Panc1 (cell line): Measurements from ENCODE around the gene ANKRD10. TPM values are rescaled to one million over a fixed set of nuclear protein-coding genes. Genes with fewer than 3 reads are reported as not detected.

Experiments used
- ATAC-seq: fragments of 200-7000 bp; cut with Tn5 transposase; 2 replicates; pipeline ENCODE4 v1.9.1; 2020; ENCODE audit warnings: mild to moderate bottlenecking, moderate library complexity
- BruUV-seq: library from RNA; stranded (reverse); fragments of 400-500 nt; replicated peaks from 2 replicates; lab custom pipeline; 2021; lab: Mats Ljungman, UMichigan
- CTCF ChIA-PET: fragments of 300-600 bp; sonication (Branson Sonifier 250); formaldehyde crosslinking; loops from one replicate; lab custom pipeline; 2022; ENCODE audit warnings: antibody characterized with exemption; lab: Charles Lee
- POLR2A ChIA-PET: fragments of 300-600 bp; sonication (Branson Sonifier 250); formaldehyde crosslinking; loops from one replicate; lab custom pipeline; 2022; ENCODE audit warnings: antibody characterized with exemption; lab: Charles Lee
- DNase-seq: peaks from one replicate; pipeline ENCODE4 v3.0.0-alpha.2; 2010; ENCODE audit warnings: low read depth, low spot score
- H3K27ac ChIP-seq: 2 replicates; pipeline ENCODE4 v1.5.1; 2011; ENCODE audit warnings: mild to moderate bottlenecking, low read length, inconsistent platforms
- H3K27me3 ChIP-seq: fragments of 200-500 bp; sonication (Bioruptor generic); 2 replicates; pipeline ENCODE4 v1.6.0; 2014; ENCODE audit warnings: low read length, inconsistent platforms; ENCODE audit not compliant: control insufficient read depth, insufficient read depth
- H3K36me3 ChIP-seq: fragments of 200-500 bp; sonication (Bioruptor generic); 2 replicates; pipeline ENCODE4 v1.5.1; 2014; ENCODE audit warnings: inconsistent platforms, mild to moderate bottlenecking, low read length, moderate library complexity; ENCODE audit not compliant: control insufficient read depth, insufficient read depth
- H3K4me1 ChIP-seq: 2 replicates; pipeline ENCODE4 v1.5.1; 2011; ENCODE audit warnings: inconsistent platforms, mild to moderate bottlenecking, low read length, moderate library complexity; ENCODE audit not compliant: control insufficient read depth, insufficient read depth
- H3K4me3 ChIP-seq, 2 experiments: 2 replicates each; pipeline ENCODE4 v1.5.1; 2011 to 2012; ENCODE audit warnings: low read depth in 2 of 2, low read length in 2 of 2, mild to moderate bottlenecking in 2 of 2, inconsistent platforms in 1 of 2, moderate library complexity in 1 of 2
- H3K9me3 ChIP-seq: fragments of 200-500 bp; sonication (Bioruptor generic); 2 replicates; pipeline ENCODE4 v1.5.1; 2014; ENCODE audit warnings: low read depth, mild to moderate bottlenecking, inconsistent platforms, low read length, moderate library complexity; ENCODE audit not compliant: control insufficient read depth, insufficient read depth
- CTCF ChIP-seq: fragments of 450-650 bp; IDR thresholded peaks from 2 replicates; pipeline ENCODE4 v1.5.1; 2017; ENCODE audit warnings: mild to moderate bottlenecking
- POLR2AphosphoS5 ChIP-seq: IDR thresholded peaks from 2 replicates; pipeline ENCODE4 v1.6.1; 2012; ENCODE audit warnings: mild to moderate bottlenecking, low read depth, low read length, moderate library complexity
- REST ChIP-seq, 2 experiments: IDR thresholded peaks; 2 replicates each; pipeline ENCODE4 v1.6.1; 2011 to 2012; ENCODE audit warnings: low read depth in 2 of 2, control low read depth in 1 of 2, low read length in 1 of 2, mild to moderate bottlenecking in 1 of 2, moderate library complexity in 1 of 2; ENCODE audit not compliant: insufficient read depth in 1 of 2
- SIN3A ChIP-seq: IDR thresholded peaks from 2 replicates; pipeline ENCODE4 v1.6.1; 2012; ENCODE audit warnings: low read depth, mild to moderate bottlenecking, low read length, moderate library complexity, borderline replicate concordance; ENCODE audit not compliant: insufficient read depth
- TCF7L2 ChIP-seq: IDR thresholded peaks from 2 replicates; pipeline ENCODE4 v1.6.1; 2011; ENCODE audit warnings: mild to moderate bottlenecking, low read depth, low read length, inconsistent platforms
- in situ Hi-C: cut with HindIII; loops from 2 replicates; pipeline ENCODE4 v1.10.0; 2016; ENCODE audit warnings: low sequenced_read_pairs, low pct_unique_long_range_greater_than_20kb
- intact Hi-C: fragments of 100-400 bp; cut with micrococcal nuclease; formaldehyde crosslinking; loops from one replicate; pipeline ENCODE4 v1.10.0; 2022; ENCODE audit not compliant: unreplicated experiment
- total RNA-seq: library from RNA; stranded (reverse); gene quantifications from one replicate; pipeline ENCODE4 v1.2.1, GENCODE V29; 2021; ENCODE audit not compliant: unreplicated experiment

ANKRD10 gene
- total RNA-seq, 1 experiment from 2014 or later, result 76.8 TPM

GRCh38 chr13:110830331-110830730 is 84.5 kb downstream of the ANKRD10 start:
- Histone ChIP-seq H3K4me1 (no peaks in the 10 kb centered on the region), H3K27me3 (no peaks in the 10 kb centered on the region), H3K27ac (no peak overlapping the region), H3K36me3 (no peaks in the 10 kb centered on the region), H3K9me3 (no peaks in the 10 kb centered on the region), H3K4me3 (no peak overlapping the region)
- BruUV-seq, result no TSS peak
- intact Hi-C loops (no loop called here), in situ Hi-C loops (no loop called here)
- CTCF ChIA-PET, result interaction anchor here (1.2 kb wide), 1 partner anchor 12 kb away, joined by 4 read pairs; no protein-coding TSS in a partner anchor
- no peak for DNase-seq
- no peak for TF ChIP-seq REST (IDR thresholded peaks at IDR 0.05; ENCODE audit: insufficient read depth in 1 of 2, low read depth in 2 of 2, low read length in 1 of 2)
- TF ChIP-seq SIN3A, result no peak
- TF ChIP-seq CTCF, result no peak
- TF ChIP-seq TCF7L2, result no peak
- POLR2A ChIA-PET, result no interaction called here
- no peak for ATAC-seq

- H3K27ac ChIP-seq, result no peak overlapping the region
- H3K36me3 ChIP-seq, result no peaks in the 10 kb centered on the region
- in situ Hi-C loops (no loop called here), intact Hi-C loops (no loop called here)
- no peak overlapping the region for H3K4me3 ChIP-seq
- no peaks in the 10 kb centered on the region for H3K27me3 ChIP-seq
- no TSS peak for BruUV-seq
- ChIA-PET POLR2A (no interaction called here), CTCF (interaction anchor here (1.2 kb wide), 1 partner anchor 11 kb away, joined by 4 read pairs; no protein-coding TSS in a partner anchor)
- TF ChIP-seq SIN3A (no peak), TCF7L2 (no peak), POLR2AphosphoS5 (no peak), CTCF (no peak), REST (IDR thresholded peaks at IDR 0.05; ENCODE audit: insufficient read depth in 1 of 2, low read depth in 2 of 2, low read length in 1 of 2) (no peak)
- H3K4me1 ChIP-seq, result no peaks in the 10 kb centered on the region
- ATAC-seq (no peak), DNase-seq (no peak)
- H3K9me3 ChIP-seq, result no peaks in the 10 kb centered on the region
Measured at GRCh38 chr13:110829486-110829885, 85.4 kb downstream of the ANKRD10 start.
